ENCODE data around the gene SRSF1. TPM values are rescaled to one million over a fixed set of nuclear protein-coding genes. Genes with fewer than 3 reads are reported as not detected.
A peak's percentile ranks its signal among the peaks of the same experiment; 100 is the strongest.

SRSF1 gene
- polyA plus RNA-seq, 3 donors, result 337 to 438 (median 379) TPM

DNA sequence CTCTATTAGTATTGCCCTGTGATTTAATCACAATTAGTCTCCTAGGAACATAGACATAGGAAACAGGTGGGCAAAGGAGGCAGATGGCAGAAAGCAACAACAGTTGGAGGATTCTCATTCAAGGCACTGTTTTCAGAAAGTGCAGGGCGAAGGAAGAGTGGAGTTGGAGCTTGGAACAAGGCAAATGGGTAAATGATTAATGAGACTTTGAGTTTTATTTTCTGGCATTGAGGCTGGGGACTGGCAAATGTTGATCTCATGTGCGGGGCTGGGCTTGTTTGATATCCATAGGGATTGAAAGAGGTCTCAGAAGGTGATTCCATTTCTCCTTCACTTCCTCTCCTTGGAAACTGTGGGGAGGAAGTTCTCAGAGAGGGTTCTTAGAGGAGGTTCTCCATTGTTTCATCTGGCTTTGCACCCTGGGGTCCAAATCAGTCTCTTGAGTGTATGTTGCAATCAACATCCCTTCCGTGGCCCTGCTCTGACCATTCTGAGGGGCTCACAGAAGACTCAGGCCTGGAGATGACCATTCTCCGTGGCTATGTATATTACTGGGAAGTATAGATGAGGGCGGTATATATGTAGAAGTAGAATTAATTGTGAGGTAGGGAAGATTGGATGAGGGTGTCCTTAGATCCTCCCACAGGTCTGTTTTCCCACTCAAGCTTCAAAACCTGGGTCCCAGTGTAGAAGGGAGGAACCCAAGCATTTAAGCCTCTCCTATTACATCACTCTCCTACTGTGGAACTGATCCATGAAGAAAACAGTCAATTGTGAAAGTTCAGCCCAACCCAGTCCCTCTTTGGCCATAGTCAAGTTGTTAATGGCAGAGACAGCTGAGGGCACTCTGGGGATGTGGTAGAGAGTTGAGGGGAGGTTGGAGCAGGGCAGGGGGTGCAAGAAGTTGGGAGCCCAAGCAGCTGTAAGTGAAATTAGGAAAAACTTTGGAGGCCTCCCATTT is 36.5 kb upstream of the SRSF1 start:
- no peak for DNase-seq (ENCODE audit: extremely low read depth in 1 of 11, low read depth in 9 of 11, low spot score in 4 of 11)

DNA sequence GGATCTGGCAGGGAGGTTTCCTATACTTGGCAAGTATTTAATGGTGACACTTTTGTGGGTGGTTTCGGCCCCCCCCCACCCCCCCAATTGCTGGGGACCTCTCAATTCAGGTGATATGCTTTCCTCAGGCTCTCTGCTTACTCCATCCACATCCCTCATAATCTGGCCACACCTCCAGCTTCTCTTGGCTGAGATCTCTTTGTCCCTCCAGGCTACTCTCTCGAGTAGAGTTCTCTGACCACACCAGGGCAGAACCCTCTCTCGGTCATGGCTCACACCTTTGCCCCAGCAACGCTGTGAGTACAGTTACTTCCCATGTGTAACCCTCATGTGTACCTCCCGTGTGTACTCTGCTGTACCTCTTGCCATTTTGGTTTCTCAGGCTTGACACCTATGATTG is 34.1 kb upstream of the SRSF1 start:
- DNase-seq (ENCODE audit: extremely low read depth in 1 of 11, low read depth in 9 of 11, low spot score in 4 of 11), result no peak

DNA sequence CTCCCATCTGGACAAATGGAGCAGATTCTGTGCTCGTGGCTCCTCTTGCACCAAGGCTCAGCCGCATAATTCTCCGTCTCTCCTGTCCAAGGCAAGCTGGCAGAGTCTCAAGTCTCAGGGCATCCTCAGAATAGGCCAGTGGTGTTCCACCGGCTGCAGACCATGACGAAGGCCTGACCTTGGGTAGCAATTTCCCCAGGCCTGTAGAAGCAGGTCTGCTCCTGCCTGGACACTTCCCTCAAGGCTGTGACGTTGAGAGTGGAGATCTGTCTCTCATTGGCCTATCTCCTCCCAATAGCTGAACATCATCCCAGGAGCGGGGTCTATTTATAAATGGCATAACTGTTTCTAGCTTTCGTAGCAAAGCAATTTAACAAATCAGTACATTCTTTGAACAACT is 33.3 kb upstream of the SRSF1 start:
- no peak for DNase-seq (ENCODE audit: extremely low read depth in 1 of 11, low read depth in 9 of 11, low spot score in 4 of 11)

DNA sequence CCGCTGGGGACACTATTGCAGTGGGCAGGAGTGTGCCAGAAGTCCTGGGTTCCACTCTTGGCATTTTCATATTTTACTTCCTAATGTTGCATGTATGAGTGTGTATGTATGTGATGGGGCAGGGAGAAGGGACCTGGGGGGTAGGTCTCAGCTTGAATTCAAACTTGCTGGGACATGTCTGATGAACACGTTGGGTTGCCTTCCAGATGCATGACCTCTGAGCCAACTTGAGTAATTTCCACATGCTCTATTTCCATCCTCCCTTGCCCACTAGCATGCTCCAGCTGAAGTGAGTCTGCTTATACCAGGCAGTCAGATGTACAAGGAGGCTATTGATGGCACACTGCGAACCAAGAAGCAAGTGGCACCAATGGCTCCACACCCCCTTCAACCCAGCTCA is 32.9 kb upstream of the SRSF1 start:
- DNase-seq (ENCODE audit: extremely low read depth in 1 of 11, low read depth in 9 of 11, low spot score in 4 of 11), result no peak

- DNase-seq (ENCODE audit: extremely low read depth in 1 of 11, low read depth in 9 of 11, low spot score in 4 of 11), result no peak
These were observed 25.8 kb upstream of the SRSF1 start for GRCh38 chr17:58032691-58033415.

GRCh38 chr17:58028578-58028977 is 21.5 kb upstream of the SRSF1 start:
- DNase-seq (ENCODE audit: extremely low read depth in 1 of 11, low read depth in 9 of 11, low spot score in 4 of 11), result no peak

- DNase-seq (ENCODE audit: extremely low read depth in 1 of 11, low read depth in 9 of 11, low spot score in 4 of 11), result no peak
These were observed 13.4 kb upstream of the SRSF1 start for GRCh38 chr17:58020401-58020800.

DNA sequence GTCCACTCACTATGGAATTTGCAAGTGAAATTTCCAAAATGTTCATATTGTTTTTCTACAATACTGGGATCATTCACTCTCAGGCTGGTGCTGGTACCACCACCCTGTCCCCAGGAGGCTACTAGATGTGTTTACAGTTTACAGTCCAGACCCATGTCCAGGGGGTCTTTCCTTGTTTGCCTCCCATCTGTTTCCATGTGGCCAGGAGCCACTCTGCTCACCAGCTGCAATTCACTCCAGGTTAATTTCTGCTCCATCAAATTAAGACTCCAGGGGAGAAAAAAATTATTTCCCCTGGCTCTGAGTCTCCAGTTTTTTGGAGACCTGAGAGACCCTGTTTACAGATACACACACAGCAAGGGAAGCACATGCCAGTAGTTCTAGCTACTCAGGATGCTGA is 12.5 kb upstream of the SRSF1 start:
- no peak for DNase-seq (ENCODE audit: extremely low read depth in 1 of 11, low read depth in 9 of 11, low spot score in 4 of 11)

DNA sequence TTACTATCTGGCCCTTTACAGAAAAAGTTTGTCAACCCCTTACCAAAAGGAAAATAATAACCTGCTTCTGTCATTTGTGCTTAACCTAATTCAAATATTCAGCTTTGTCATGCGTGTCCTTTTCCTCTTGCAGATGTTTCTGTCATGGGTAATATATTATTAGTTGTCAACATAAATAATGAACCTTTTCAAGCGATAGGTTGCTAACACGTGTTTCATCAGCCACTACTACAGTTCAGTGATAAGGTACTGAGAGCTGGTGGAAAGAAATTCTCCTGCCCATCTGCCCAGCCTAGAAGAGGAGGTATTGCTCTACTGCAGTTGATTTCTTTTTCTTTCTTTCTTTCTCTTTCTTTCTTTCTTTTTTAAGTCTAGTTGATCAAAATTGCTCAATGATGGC is 12.0 kb upstream of the SRSF1 start:
- no peak for DNase-seq (ENCODE audit: extremely low read depth in 1 of 11, low read depth in 9 of 11, low spot score in 4 of 11)

DNA sequence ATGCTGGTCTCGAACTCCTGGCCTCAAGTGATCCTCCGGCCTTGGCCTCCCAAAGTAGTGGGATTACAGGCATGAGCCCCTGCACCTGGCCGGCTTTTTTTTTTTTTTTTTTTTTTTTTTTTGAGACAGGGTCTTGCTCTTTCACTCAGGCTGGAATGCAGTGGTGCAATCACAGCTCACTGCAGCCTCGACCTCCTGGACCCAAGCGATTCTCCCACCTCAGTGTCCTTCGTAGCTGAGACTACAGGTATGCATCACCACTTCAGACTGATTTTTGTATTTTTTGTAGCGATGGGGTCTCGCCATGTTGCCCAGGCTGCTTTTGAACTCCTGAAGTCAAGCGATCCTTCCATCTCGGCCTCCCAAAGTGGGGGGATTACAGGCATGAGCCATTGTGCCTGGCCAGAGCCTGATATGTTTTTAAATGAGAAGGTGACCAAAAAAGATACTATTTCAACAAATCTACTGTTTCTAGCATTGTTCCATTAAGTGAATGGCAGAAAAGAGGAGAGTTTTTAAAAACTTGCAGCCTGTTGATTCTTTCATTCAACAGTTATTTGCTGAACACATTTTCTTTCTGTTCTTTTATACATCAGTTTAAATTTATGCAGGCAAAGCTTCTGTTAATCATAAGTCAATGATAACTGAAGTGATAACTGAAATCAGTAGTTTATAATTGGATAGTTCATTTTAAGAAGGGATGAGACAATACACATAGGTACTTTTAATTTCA is 3.2 kb upstream of the SRSF1 start:
- DNase-seq (ENCODE audit: extremely low read depth in 1 of 11, low read depth in 9 of 11, low spot score in 4 of 11), result no peak

- DNase-seq (ENCODE audit: extremely low read depth in 1 of 11, low read depth in 9 of 11, low spot score in 4 of 11), result no peak
These were observed 998 bp upstream of the SRSF1 start for GRCh38 chr17:58007781-58008706.

DNA sequence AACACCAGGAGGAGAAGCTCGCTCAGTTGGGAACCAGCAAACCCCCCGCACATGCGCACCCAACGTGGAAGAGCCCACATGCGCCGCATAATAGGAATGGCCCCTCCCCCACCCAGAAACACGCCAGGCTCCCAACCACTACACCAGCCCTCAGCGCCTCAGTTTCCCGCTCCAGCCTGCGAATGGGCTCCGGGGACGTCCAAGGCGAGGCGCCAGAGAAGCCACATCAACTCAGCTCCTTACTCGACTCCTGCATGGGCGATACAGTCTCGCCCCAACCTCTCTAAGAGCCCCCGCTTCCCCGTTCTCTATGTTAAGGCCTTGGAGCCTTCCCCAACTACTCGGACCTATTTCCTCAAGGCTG is 504 bp downstream of the SRSF1 start:
- peak in 10 of 11 donors; percentile 59 to 80 (median 74) for DNase-seq (ENCODE audit: extremely low read depth in 1 of 11, low read depth in 9 of 11, low spot score in 4 of 11)

- DNase-seq (ENCODE audit: extremely low read depth in 1 of 11, low read depth in 9 of 11, low spot score in 4 of 11), result no peak
These were observed 1.1 kb downstream of the SRSF1 start for GRCh38 chr17:58005728-58006559.

DNA sequence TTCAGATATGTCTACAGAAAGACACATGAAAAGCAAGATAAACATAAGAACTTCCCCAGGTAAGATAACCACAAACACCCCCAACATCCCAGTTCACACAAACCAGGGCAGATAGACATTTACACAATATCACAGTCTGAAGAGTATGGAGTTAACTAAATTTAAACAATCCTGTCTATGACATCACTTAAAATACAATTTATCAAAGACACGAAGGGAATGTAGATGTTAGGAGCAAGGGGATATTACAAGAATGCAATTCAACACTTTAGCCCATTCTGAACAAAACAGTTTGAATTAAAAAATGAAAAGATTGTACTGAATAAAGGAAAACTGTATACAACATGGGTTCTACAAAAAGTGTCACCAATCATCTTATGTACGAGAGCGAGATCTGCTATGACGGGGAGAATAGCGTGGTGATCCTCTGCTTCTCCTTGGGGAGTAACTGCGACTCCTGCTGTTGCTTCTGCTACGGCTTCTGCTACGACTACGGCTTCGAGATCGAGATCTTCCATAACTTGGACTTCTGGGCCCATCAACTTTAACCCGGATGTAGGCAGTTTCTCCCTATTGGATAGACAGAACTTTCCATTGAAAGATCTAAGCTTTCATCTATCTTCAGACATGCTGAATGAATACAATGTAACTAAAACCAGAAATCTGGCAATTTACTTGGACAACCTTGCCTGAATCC is 1.9 kb downstream of the SRSF1 start:
- no peak for DNase-seq (ENCODE audit: extremely low read depth in 1 of 11, low read depth in 9 of 11, low spot score in 4 of 11)

GRCh38 chr17:58004060-58004459 is 3.0 kb downstream of the SRSF1 start:
- no peak for DNase-seq (ENCODE audit: extremely low read depth in 1 of 11, low read depth in 9 of 11, low spot score in 4 of 11)

GRCh38 chr17:58002973-58003372 is 4.1 kb downstream of the SRSF1 start:
- DNase-seq (ENCODE audit: extremely low read depth in 1 of 11, low read depth in 9 of 11, low spot score in 4 of 11), result no peak
